H1 (cell line): ENCODE measurements around the gene TWF2. TPM values are rescaled to one million over a fixed set of nuclear protein-coding genes. Genes with fewer than 3 reads are reported as not detected.

Source experiments
- CTCF ChIA-PET: fragments of 300-600 bp; sonication (Branson Sonifier 250); formaldehyde crosslinking; loops from one replicate; lab custom pipeline; 2021; ENCODE audit not compliant: partially characterized antibody; lab: Charles Lee
- POLR2A ChIA-PET: fragments of 300-600 bp; sonication (Branson Sonifier 250); formaldehyde crosslinking; loops from one replicate; lab custom pipeline; 2021; ENCODE audit warnings: inconsistent platforms; ENCODE audit not compliant: partially characterized antibody; lab: Charles Lee
- DNase-seq, 2 experiments: peaks; one replicate each; pipeline versions ENCODE4 v3.0.0 to v3.0.0-alpha.2; 2010 to 2022; ENCODE audit warnings: low spot score in 2 of 2, low read depth in 1 of 2, mixed read lengths in 1 of 2
- FAIRE-seq: peaks from 2 replicates; lab custom pipeline; 2011; peaks lifted over from hg19 to GRCh38; lab: Jason Lieb, UNC
- H2AFZ ChIP-seq: 2 replicates; pipeline ENCODE4 v1.8.1; 2012; ENCODE audit warnings: low read length, inconsistent platforms
- H2AK5ac ChIP-seq: 2 replicates; pipeline ENCODE4 v1.6.1; 2013; ENCODE audit warnings: low read depth, low read length
- H2BK120ac ChIP-seq: replicated peaks from 2 replicates; pipeline ENCODE3; 2013; ENCODE audit warnings: low read depth, low read length, inconsistent platforms
- H2BK12ac ChIP-seq: 2 replicates; pipeline ENCODE4 v1.6.1; 2013; ENCODE audit warnings: low read depth, low read length
- H2BK15ac ChIP-seq: 2 replicates; pipeline ENCODE4 v1.6.1; 2013; ENCODE audit warnings: low read length
- H2BK20ac ChIP-seq: 2 replicates; pipeline ENCODE4 v1.6.1; 2013; ENCODE audit warnings: low read length
- H2BK5ac ChIP-seq: 2 replicates; pipeline ENCODE4 v1.6.1; 2013; ENCODE audit warnings: low read depth, low read length
- H3K14ac ChIP-seq: 2 replicates; pipeline ENCODE4 v1.6.1; 2013; ENCODE audit warnings: inconsistent platforms; ENCODE audit not compliant: insufficient read length
- H3K18ac ChIP-seq: 2 replicates; pipeline ENCODE4 v1.6.1; 2013; ENCODE audit warnings: low read length; ENCODE audit errors: extremely low read depth
- H3K23ac ChIP-seq: 2 replicates; pipeline ENCODE4 v1.6.1; 2013; ENCODE audit warnings: inconsistent platforms; ENCODE audit not compliant: insufficient read length
- H3K23me2 ChIP-seq: 2 replicates; pipeline ENCODE4 v1.6.1; 2013; ENCODE audit warnings: low read depth, low read length
- H3K27ac ChIP-seq: 2 replicates; pipeline ENCODE4 v1.6.1; 2011; ENCODE audit warnings: low read depth, low read length, inconsistent platforms
- H3K27me3 ChIP-seq, 4 experiments: replicated peaks in 1 of 4; 1 replicate in 1 of 4; 2 replicates in 3 of 4; pipeline versions ENCODE4 v1.6.1 to v1.8.1; 2011 to 2013; ENCODE audit warnings: low read length in 3 of 4, mild to moderate bottlenecking in 3 of 4, inconsistent platforms in 2 of 4, mixed read lengths in 2 of 4, moderate library complexity in 1 of 4; ENCODE audit not compliant: control insufficient read depth in 3 of 4, insufficient read depth in 3 of 4; ENCODE audit errors: extremely low read depth in 1 of 4
- H3K36me3 ChIP-seq, 4 experiments: 2 replicates each; pipeline versions ENCODE4 v1.6.1 to v1.8.1; 2011 to 2013; ENCODE audit warnings: mild to moderate bottlenecking in 4 of 4, low read length in 3 of 4, moderate library complexity in 2 of 4, control low read depth in 1 of 4, inconsistent platforms in 1 of 4; ENCODE audit not compliant: insufficient read depth in 4 of 4, control insufficient read depth in 2 of 4
- H3K4ac ChIP-seq: replicated peaks from 2 replicates; pipeline ENCODE3; 2013; ENCODE audit warnings: low read length, low read depth, mixed read lengths, inconsistent platforms; ENCODE audit not compliant: insufficient read length
- H3K4me1 ChIP-seq, 4 experiments: replicated peaks in 1 of 4; 1 replicate in 1 of 4; 2 replicates in 3 of 4; pipeline versions ENCODE4 v1.6.1 to v1.8.1; 2011 to 2013; ENCODE audit warnings: low read length in 3 of 4, inconsistent platforms in 2 of 4, mixed read lengths in 1 of 4; ENCODE audit not compliant: insufficient read depth in 4 of 4, control insufficient read depth in 3 of 4
- H3K4me2 ChIP-seq, 2 experiments: 2 replicates each; pipeline versions ENCODE4 v1.6.1 to v1.8.1; 2011 to 2013; ENCODE audit warnings: low read depth in 2 of 2, low read length in 2 of 2, control low read depth in 1 of 2, inconsistent platforms in 1 of 2, mild to moderate bottlenecking in 1 of 2; ENCODE audit not compliant: insufficient read depth in 1 of 2
- H3K4me3 ChIP-seq, 4 experiments: fragments of 200-600, 300-600 bp in 1 of 4; sonication (generic), shearing (Covaris generic), sonication (Bioruptor Twin) in 1 of 4; 2 replicates each; pipeline versions ENCODE4 v1.5.1 to v1.8.1; 2011 to 2016; ENCODE audit warnings: low read length in 4 of 4, low read depth in 3 of 4, control low read depth in 2 of 4, inconsistent platforms in 2 of 4, mild to moderate bottlenecking in 2 of 4, mixed read lengths in 1 of 4, moderate library complexity in 1 of 4; ENCODE audit not compliant: insufficient read depth in 2 of 4; ENCODE audit errors: extremely low read depth in 1 of 4
- H3K56ac ChIP-seq: replicated peaks from 2 replicates; pipeline ENCODE3; 2013; ENCODE audit warnings: low read depth, mild to moderate bottlenecking, mixed read lengths, low read length, inconsistent platforms; ENCODE audit not compliant: insufficient read length
- H3K79me1 ChIP-seq: 2 replicates; pipeline ENCODE4 v1.6.1; 2013; ENCODE audit warnings: low read depth, low read length, control low read depth
- H3K79me2 ChIP-seq, 2 experiments: 2 replicates each; pipeline versions ENCODE4 v1.6.1 to v1.8.1; 2012 to 2013; ENCODE audit warnings: low read length in 2 of 2, mild to moderate bottlenecking in 2 of 2, inconsistent platforms in 1 of 2; ENCODE audit not compliant: insufficient read depth in 2 of 2, control insufficient read depth in 1 of 2
- H3K9ac ChIP-seq, 4 experiments: replicated peaks in 1 of 4; 1 replicate in 1 of 4; 2 replicates in 3 of 4; pipeline versions ENCODE4 v1.6.1 to v1.8.1; 2011 to 2013; ENCODE audit warnings: low read depth in 3 of 4, low read length in 3 of 4, control low read depth in 2 of 4, mild to moderate bottlenecking in 2 of 4, moderate library complexity in 2 of 4, inconsistent platforms in 1 of 4; ENCODE audit errors: extremely low read depth in 1 of 4
- H3K9me3 ChIP-seq, 2 experiments: 2 replicates each; pipeline versions ENCODE4 v1.6.1 to v1.8.1; 2012 to 2013; ENCODE audit warnings: mild to moderate bottlenecking in 2 of 2, moderate library complexity in 2 of 2, control low read depth in 1 of 2, inconsistent platforms in 1 of 2, low read depth in 1 of 2, low read length in 1 of 2, mixed read lengths in 1 of 2; ENCODE audit not compliant: insufficient read depth in 2 of 2
- H4K20me1 ChIP-seq, 2 experiments: replicated peaks in 1 of 2; 2 replicates each; pipeline versions ENCODE3 to v1.8.1; 2011 to 2013; ENCODE audit warnings: inconsistent platforms in 2 of 2, low read length in 2 of 2, mild to moderate bottlenecking in 1 of 2; ENCODE audit not compliant: insufficient read depth in 2 of 2, control insufficient read depth in 1 of 2
- H4K5ac ChIP-seq: 2 replicates; pipeline ENCODE4 v1.6.1; 2013; ENCODE audit warnings: low read length, low read depth, mixed read lengths, inconsistent platforms; ENCODE audit not compliant: insufficient read length
- H4K8ac ChIP-seq: 2 replicates; pipeline ENCODE4 v1.8.0; 2013; ENCODE audit warnings: mild to moderate bottlenecking, moderate library complexity, low read length, inconsistent platforms; ENCODE audit not compliant: insufficient read depth; ENCODE audit errors: extremely low read depth
- H4K91ac ChIP-seq: replicated peaks from 2 replicates; pipeline ENCODE3; 2013; ENCODE audit warnings: low read length, mixed read lengths, inconsistent platforms; ENCODE audit not compliant: insufficient read length
- JUN ChIP-seq: IDR thresholded peaks from 2 replicates; pipeline ENCODE4 v1.6.1; 2011; ENCODE audit warnings: low read depth, mild to moderate bottlenecking, improper control_type of control experiment, low read length
- MAFK ChIP-seq: IDR thresholded peaks from 2 replicates; pipeline ENCODE4 v1.6.1; 2012; ENCODE audit warnings: low read depth, mild to moderate bottlenecking, improper control_type of control experiment, low read length
- NANOG ChIP-seq: IDR thresholded peaks from 2 replicates; pipeline ENCODE4 v1.6.1; 2011; ENCODE audit warnings: low read length, low read depth, mild to moderate bottlenecking, inconsistent platforms; ENCODE audit not compliant: insufficient read depth, poor library complexity, severe bottlenecking
- POLR2AphosphoS5 ChIP-seq: IDR thresholded peaks from 2 replicates; pipeline ENCODE4 v1.6.1; 2011; ENCODE audit warnings: low read depth, low read length
- YY1 ChIP-seq: IDR thresholded peaks from 2 replicates; pipeline ENCODE4 v1.6.1; 2011; ENCODE audit warnings: low read depth, mild to moderate bottlenecking, low read length
- ZNF274 ChIP-seq: IDR thresholded peaks from 2 replicates; pipeline ENCODE4 v1.7.0; 2012; ENCODE audit warnings: low read length, borderline replicate concordance; ENCODE audit errors: extremely low read depth
- WGBS, 2 experiments: shearing (Covaris generic) in 1 of 2; methylation state at CpG; one replicate each; pipeline versions ENCODE4 v1.1.6 to v1.1.7; 2013 to 2015; ENCODE audit warnings: low lambda C conversion rate in 2 of 2, mixed read lengths in 2 of 2, inconsistent platforms in 1 of 2, low coverage in 1 of 2, missing lambda C conversion rate in 1 of 2; ENCODE audit not compliant: insufficient replicate concordance in 2 of 2, insufficient coverage in 1 of 2, insufficient read length in 1 of 2; ENCODE audit errors: extremely low coverage in 1 of 2, missing lambda C conversion rate in 1 of 2; 5-methylcytosine and 5-hydroxymethylcytosine counted together
- polyA plus RNA-seq, 7 experiments: library from polyadenylated mRNA; depleted of rRNA in 3 of 7; stranded (reverse) in 5 of 7; unstranded in 2 of 7; fragments of >200 nt in 5 of 7; fragments of 200-250 nt in 2 of 7; gene quantifications; 1 replicate in 5 of 7; 2 replicates in 1 of 7; 4 replicates in 1 of 7; pipeline versions ENCODE4 v1.2.1 to v1.2.3, GENCODE V29; 2011 to 2013; ENCODE audit warnings: missing spikeins in 2 of 7, mixed read lengths in 2 of 7
- total RNA-seq: library from RNA; stranded (reverse); fragmentation: NEBNext Ultra II Directional; extraction: Animal tissue kit (Norgen Biotek cat#: 25700); gene quantifications from 2 replicates; pipeline ENCODE4 v1.2.1, GENCODE V29; 2021
- TF ChIP-seq, protein P1 (sequence below): IDR thresholded peaks from 2 replicates; pipeline ENCODE4 v1.6.1; 2012; ENCODE audit warnings: inconsistent platforms

TWF2 gene
- total and polyA plus RNA-seq, 2 of the 8 experiments (the other 6 are each of a cell fraction or from before 2014, with no cell fraction given) = 65.2 to 90.4 TPM

GRCh38 chr3:52225452-52226228 lies 13.3 kb downstream of the TWF2 start, which contains the start of gene TLR9:
Gene TLR9 (minus strand): TSS chr3:52225645. CDS start chr3:52225529, 116 bp downstream.
- Histone ChIP-seq H3K18ac (no peak within 1 kb of the TSS), H2BK12ac (no peak within 1 kb of the TSS), H2AFZ (no peak within 1 kb of the TSS), H3K79me1 (no peaks in the 10 kb centered on the region), H2BK5ac (no peak within 1 kb of the TSS), H3K4ac (no peak within 1 kb of the TSS), H2BK15ac (no peak within 1 kb of the TSS), H3K27ac (no peak within 1 kb of the TSS), H3K4me2 (no peak within 1 kb of the TSS), H3K79me2 (no peaks in the 10 kb centered on the region), H2BK120ac (no peak within 1 kb of the TSS), H3K27me3 (no peaks in the 10 kb centered on the region), H3K4me3 (no peak within 1 kb of the TSS), H3K23me2 (no peaks in the 10 kb centered on the region), H3K36me3 (peaks cover 2 to 12% (median 7%) of the 10 kb centered on the region in 4 experiments; a peak in 5 of 8 replicates), H2BK20ac (no peak within 1 kb of the TSS), H2AK5ac (no peak within 1 kb of the TSS), H3K4me1 (peaks cover 0 to 4% (median 2%) of the 10 kb centered on the region in 4 experiments; a peak in 5 of 7 replicates), H4K8ac (peak within 1 kb of the TSS; percentile 75), H3K14ac (no peak within 1 kb of the TSS), H3K9ac (no peak within 1 kb of the TSS), H3K9me3 (no peaks in the 10 kb centered on the region), H4K20me1 (peaks cover 2 to 3% of the 10 kb centered on the region in 2 experiments), H3K56ac (no peak within 1 kb of the TSS), H3K23ac (no peak within 1 kb of the TSS), H4K5ac (no peak within 1 kb of the TSS), H4K91ac (no peak within 1 kb of the TSS)
- POLR2A ChIA-PET = interaction anchor here (1.0 to 1.7 kb wide), 4 partner anchors 11 to 27 kb away, joined by 3 to 5 read pairs (median 4); partner anchors contain the start of gene TWF2
- no peak for FAIRE-seq
- peak in 1 of 2 experiments; percentile 45 for DNase-seq
- TF ChIP-seq YY1 = no peak
- no peak for TF ChIP-seq JUN
- TF ChIP-seq, protein P1, sequence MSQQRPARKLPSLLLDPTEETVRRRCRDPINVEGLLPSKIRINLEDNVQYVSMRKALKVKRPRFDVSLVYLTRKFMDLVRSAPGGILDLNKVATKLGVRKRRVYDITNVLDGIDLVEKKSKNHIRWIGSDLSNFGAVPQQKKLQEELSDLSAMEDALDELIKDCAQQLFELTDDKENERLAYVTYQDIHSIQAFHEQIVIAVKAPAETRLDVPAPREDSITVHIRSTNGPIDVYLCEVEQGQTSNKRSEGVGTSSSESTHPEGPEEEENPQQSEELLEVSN = no peak
- TF ChIP-seq ZNF274 = no peak
- no peak for TF ChIP-seq POLR2AphosphoS5
- TF ChIP-seq NANOG = no peak
- no peak for TF ChIP-seq MAFK
- CTCF ChIA-PET = interaction anchor here (0.8 to 20.4 kb wide), 16 partner anchors 9 to 223 kb away, joined by 3 to 336 read pairs (median 4); partner anchors contain the start of genes SEMA3G and TWF2
- 87% methylated on average over 9 of the region's 9 CpGs; no CpG with 5 or more reads in 1 of the 2 experiments for WGBS, 2 experiments
